GM21723 (cell line): ENCODE results near the gene IFI35.
A peak's percentile ranks its signal among the peaks of the same experiment; 100 is the strongest.
"Not testable (repeated sequence)": the region's sequence is repeated elsewhere in the genome, so short reads cannot be mapped to it uniquely, and the experiment has no call there.

ENCODE experiments used
- ATAC-seq: cut with Tn5 transposase; IDR thresholded peaks from one replicate; pipeline ENCODE4 v1.9.1; 2021; ENCODE audit warnings: mild to moderate bottlenecking, moderate library complexity; ENCODE audit not compliant: unreplicated experiment

Gene IFI35

GRCh38 chr17:43006639-43007551 is at the start of gene IFI35:
IFI35 (plus strand) TSS chr17:43006784; CDS start chr17:43006948, 164 bp downstream.
- peak; percentile 90 for ATAC-seq

- ATAC-seq = peak; percentile 77
These were observed 42.2 kb upstream of the IFI35 start, which contains the start of gene AARSD1 for GRCh38 chr17:42964161-42964932. AARSD1 (minus strand) TSS chr17:42964454; CDS start chr17:42964440, 14 bp downstream.

- ATAC-seq = no peak
These were observed 38.7 kb upstream of the IFI35 start for GRCh38 chr17:42967925-42968324.

GRCh38 chr17:42969001-42969581 is 37.5 kb upstream of the IFI35 start:
- ATAC-seq = no peak

GRCh38 chr17:42971589-42971988 is 35.0 kb upstream of the IFI35 start:
- no peak for ATAC-seq

GRCh38 chr17:42973323-42973722 is 33.3 kb upstream of the IFI35 start:
- ATAC-seq = not testable (repeated sequence)

GRCh38 chr17:42975265-42975664 is 31.3 kb upstream of the IFI35 start:
- ATAC-seq = no peak

GRCh38 chr17:42975701-42976100 is 30.9 kb upstream of the IFI35 start:
- ATAC-seq = not testable (repeated sequence)

- peak; percentile 43 for ATAC-seq
These were observed 26.9 kb upstream of the IFI35 start, which contains the start of gene PTGES3L for GRCh38 chr17:42979511-42980273. PTGES3L (minus strand) TSS chr17:42980080; CDS start chr17:42980053, 27 bp downstream.

- peak; percentile 67 for ATAC-seq
These were observed 26.3 kb upstream of the IFI35 start, which contains the start of gene RUNDC1 for GRCh38 chr17:42980274-42980765. RUNDC1 (plus strand) TSS chr17:42980565; CDS start chr17:42980577, 12 bp downstream.

- peak; percentile 43 for ATAC-seq
These were observed 25.7 kb upstream of the IFI35 start for GRCh38 chr17:42980766-42981397.

GRCh38 chr17:42982266-42982665 is 24.3 kb upstream of the IFI35 start:
- no peak for ATAC-seq

GRCh38 chr17:42985225-42985624 is 21.4 kb upstream of the IFI35 start:
- peak; percentile 56 for ATAC-seq

GRCh38 chr17:42989141-42989540 is 17.4 kb upstream of the IFI35 start:
- ATAC-seq = no peak

- ATAC-seq = no peak
These were observed 16.6 kb upstream of the IFI35 start for GRCh38 chr17:42989726-42990652.

- ATAC-seq = no peak
These were observed 15.1 kb upstream of the IFI35 start for GRCh38 chr17:42991471-42991870.

- ATAC-seq = no peak
These were observed 13.7 kb upstream of the IFI35 start for GRCh38 chr17:42992872-42993271.

GRCh38 chr17:42993913-42994312 is 12.7 kb upstream of the IFI35 start:
- not testable (repeated sequence) for ATAC-seq
